Lower leg skin (tissue), 4 donors: Measurements from ENCODE around the gene MTERF4. TPM values are rescaled to one million over a fixed set of nuclear protein-coding genes. Genes with fewer than 3 reads are reported as not detected.

Experiments used
- DNase-seq, 2 donors: peaks; one replicate each; pipeline ENCODE4 v3.0.0-alpha.2; 2019; ENCODE audit warnings: low spot score in 2 of 2
- H3K4me3 ChIP-seq: fragments of 200-600 bp; sonication (generic); 2 replicates; pipeline ENCODE4 v1.5.1; 2017; ENCODE audit warnings: mild to moderate bottlenecking, low read depth; ENCODE audit not compliant: poor library complexity, severe bottlenecking
- POLR2A ChIP-seq, 2 donors: fragments of 450-650 bp; IDR thresholded peaks; one replicate each; pipeline ENCODE4 v1.6.1; 2016 to 2017; ENCODE audit warnings: antibody characterized with exemption in 2 of 2, mild to moderate bottlenecking in 1 of 2, moderate library complexity in 1 of 2
- WGBS, 2 donors: methylation state at CpG; one replicate each; pipeline ENCODE4 v1.1.5; 2018; 5-methylcytosine and 5-hydroxymethylcytosine counted together
- intact Hi-C: fragments of 100-400 bp; cut with DNase I; formaldehyde crosslinking; loops from one replicate; pipeline ENCODE4 v1.15.0; 2023; ENCODE audit warnings: low total_unique reads
- total RNA-seq, 4 donors: library from RNA; depleted of rRNA; stranded (reverse); fragments of >200 nt; gene quantifications; one replicate each; pipeline ENCODE4 v1.1.0, GENCODE V29; 2016
- TF ChIP-seq, protein P1 (sequence below), 3 donors: fragments of 450-650 bp; IDR thresholded peaks; one replicate each; pipeline ENCODE4 v1.5.1; 2016; ENCODE audit warnings: antibody characterized with exemption in 3 of 3, mild to moderate bottlenecking in 3 of 3, moderate library complexity in 2 of 3

Gene MTERF4, protein sequence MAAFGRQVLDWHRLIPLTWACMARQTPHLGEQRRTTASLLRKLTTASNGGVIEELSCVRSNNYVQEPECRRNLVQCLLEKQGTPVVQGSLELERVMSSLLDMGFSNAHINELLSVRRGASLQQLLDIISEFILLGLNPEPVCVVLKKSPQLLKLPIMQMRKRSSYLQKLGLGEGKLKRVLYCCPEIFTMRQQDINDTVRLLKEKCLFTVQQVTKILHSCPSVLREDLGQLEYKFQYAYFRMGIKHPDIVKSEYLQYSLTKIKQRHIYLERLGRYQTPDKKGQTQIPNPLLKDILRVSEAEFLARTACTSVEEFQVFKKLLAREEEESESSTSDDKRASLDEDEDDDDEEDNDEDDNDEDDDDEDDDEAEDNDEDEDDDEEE
- 10 to 100 TPM; 26.4 to 58.2 (median 44.7) TPM for total RNA-seq

DNA sequence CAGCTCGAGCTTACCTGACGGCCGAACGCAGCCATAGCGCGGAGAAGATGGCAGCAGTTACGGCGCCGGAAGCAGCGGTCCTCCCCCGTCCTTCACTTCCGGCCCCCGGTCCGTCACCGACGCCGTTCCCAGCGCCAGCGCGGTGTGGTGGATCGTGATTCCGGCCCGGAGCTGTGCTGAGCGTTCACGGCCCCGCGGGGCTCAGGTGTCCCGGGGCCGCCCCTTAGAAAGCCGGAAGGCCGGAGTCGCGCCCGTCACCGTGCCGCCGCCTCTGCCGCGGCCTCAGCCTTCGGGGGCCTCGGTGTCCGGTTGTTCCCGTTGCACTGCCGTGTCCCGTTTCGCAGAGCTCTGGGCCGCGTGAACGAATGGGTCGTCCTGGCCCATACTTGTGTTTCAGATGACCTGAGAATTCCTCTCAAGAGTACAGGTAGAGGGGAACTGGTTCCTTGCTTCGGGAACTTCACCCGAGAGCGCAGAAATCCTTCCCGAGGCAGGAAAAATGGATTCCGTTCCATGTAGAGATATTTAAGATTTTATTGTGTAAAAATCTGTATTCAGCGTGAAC, at the start of gene MTERF4:
MTERF4 (minus strand) TSS at position 49 of the 565 bp plus-strand sequence; CDS start at position 35, 14 bp downstream.
- peak within 1 kb of the TSS; percentile 82 for H3K4me3 ChIP-seq
- intact Hi-C loops, result no loop called here
- DNase-seq, result peak; percentile 80 to 97
- TF ChIP-seq, protein P1, sequence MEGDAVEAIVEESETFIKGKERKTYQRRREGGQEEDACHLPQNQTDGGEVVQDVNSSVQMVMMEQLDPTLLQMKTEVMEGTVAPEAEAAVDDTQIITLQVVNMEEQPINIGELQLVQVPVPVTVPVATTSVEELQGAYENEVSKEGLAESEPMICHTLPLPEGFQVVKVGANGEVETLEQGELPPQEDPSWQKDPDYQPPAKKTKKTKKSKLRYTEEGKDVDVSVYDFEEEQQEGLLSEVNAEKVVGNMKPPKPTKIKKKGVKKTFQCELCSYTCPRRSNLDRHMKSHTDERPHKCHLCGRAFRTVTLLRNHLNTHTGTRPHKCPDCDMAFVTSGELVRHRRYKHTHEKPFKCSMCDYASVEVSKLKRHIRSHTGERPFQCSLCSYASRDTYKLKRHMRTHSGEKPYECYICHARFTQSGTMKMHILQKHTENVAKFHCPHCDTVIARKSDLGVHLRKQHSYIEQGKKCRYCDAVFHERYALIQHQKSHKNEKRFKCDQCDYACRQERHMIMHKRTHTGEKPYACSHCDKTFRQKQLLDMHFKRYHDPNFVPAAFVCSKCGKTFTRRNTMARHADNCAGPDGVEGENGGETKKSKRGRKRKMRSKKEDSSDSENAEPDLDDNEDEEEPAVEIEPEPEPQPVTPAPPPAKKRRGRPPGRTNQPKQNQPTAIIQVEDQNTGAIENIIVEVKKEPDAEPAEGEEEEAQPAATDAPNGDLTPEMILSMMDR (IDR thresholded peaks at IDR 0.05), result no peak
- TF ChIP-seq POLR2A (IDR thresholded peaks at IDR 0.05), result no peak
- 0 to 1% methylated on average over 16 to 54 of the region's 56 CpGs for WGBS, 2 donors

DNA sequence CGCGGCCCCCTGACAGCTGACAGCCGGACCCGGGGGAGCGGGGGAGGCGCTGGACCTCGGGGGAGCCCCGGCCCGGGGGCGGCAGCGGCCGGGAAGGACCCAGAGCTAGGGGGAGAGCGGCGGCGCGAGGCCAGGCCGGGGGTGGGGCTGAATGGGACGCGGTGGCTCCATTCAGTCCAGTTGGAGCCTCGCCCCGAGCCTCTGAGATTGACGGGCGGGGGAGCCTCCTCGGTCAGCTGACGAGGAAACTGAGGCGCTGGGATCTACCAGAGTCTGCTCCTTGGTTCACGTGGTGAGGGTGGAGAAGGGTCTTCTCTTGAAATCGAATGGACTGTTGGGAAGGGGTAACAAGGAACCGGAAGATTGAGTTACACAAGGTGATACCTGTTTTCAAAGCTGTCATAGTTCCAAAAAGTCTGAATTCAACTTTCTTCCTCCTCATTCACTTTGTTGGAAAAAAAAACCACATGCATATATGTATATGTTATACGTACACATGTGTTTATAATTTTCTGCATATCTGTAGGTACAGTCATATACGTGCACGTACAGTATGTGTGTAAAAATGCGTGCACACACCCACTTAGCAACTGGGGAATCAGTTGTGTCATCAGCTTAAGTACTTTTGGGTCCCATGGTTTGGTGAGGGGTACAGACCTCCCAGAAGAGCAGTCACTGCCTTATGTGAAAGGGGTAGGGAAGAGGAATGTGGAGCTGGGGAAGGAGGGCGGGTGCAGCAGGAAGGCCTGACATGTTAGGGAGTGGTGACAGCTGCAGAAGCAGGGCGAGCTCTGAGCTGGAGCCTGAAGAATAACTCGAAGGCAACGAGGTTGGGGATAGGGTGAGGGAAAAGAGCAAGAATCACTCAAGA, 48.8 kb upstream of the MTERF4 start:
- intact Hi-C loops, result no loop called here
- peak overlapping the region; percentile 93 for H3K4me3 ChIP-seq
- 7 to 11% methylated on average over 24 to 28 of the region's 37 CpGs for WGBS, 2 donors
- DNase-seq, result peak in 1 of 2 donors; percentile 27
- TF ChIP-seq POLR2A (IDR thresholded peaks at IDR 0.05), result no peak
- TF ChIP-seq, protein P1 (IDR thresholded peaks at IDR 0.05), result no peak

GRCh38 chr2:241149925-241150659, 48.0 kb upstream of the MTERF4 start, which contains the start of gene PPP1R7:
Gene PPP1R7 (plus strand): TSS chr2:241150467. CDS start chr2:241150496, 29 bp downstream.
- peak; percentile 94 to 99 for DNase-seq
- intact Hi-C loops, result no loop called here
- peak within 1 kb of the TSS; percentile 93 for H3K4me3 ChIP-seq
- no peak for TF ChIP-seq POLR2A (IDR thresholded peaks at IDR 0.05)
- TF ChIP-seq, protein P1 (IDR thresholded peaks at IDR 0.05), result no peak
- 0 to 1% methylated on average over 39 to 56 of the region's 73 CpGs for WGBS, 2 donors

DNA sequence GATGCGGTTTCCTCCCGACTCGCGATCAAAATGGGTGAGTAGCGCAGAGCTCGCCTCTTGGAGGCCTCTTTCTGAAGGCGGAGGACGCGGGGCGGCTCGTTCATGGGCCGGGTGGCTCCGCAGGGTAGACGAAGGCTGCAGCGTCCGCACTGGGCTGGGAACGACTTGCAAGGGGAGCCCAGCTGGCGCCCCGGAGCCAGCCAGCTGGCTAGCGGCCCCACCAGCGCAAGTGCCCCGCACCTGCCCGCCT, 47.5 kb upstream of the MTERF4 start:
- intact Hi-C loops, result no loop called here
- peak overlapping the region; percentile 93 for H3K4me3 ChIP-seq
- WGBS, 2 donors, result 0 to 1% methylated on average over 13 to 20 of the region's 23 CpGs
- TF ChIP-seq, protein P1 (IDR thresholded peaks at IDR 0.05), result no peak
- no peak for TF ChIP-seq POLR2A (IDR thresholded peaks at IDR 0.05)
- no peak for DNase-seq

GRCh38 chr2:241148891-241149674, 47.0 kb upstream of the MTERF4 start, which contains the start of gene PASK:
Gene PASK (minus strand): TSS chr2:241149472. CDS start chr2:241143032, 6,440 bp downstream.
- intact Hi-C loops, result no loop called here
- WGBS, 2 donors, result 0% methylated on average over 52 to 68 of the region's 88 CpGs
- H3K4me3 ChIP-seq, result peak within 1 kb of the TSS; percentile 93
- peak; percentile 96 to 98 for DNase-seq
- TF ChIP-seq, protein P1 (IDR thresholded peaks at IDR 0.05), result no peak
- no peak for TF ChIP-seq POLR2A (IDR thresholded peaks at IDR 0.05)
